GM21786 (cell line): ENCODE measurements around the gene ZNF275.
"Not testable (repeated sequence)": the region's sequence is repeated elsewhere in the genome, so short reads cannot be mapped to it uniquely, and the experiment has no call there.

Experiments
- ATAC-seq: cut with Tn5 transposase; IDR thresholded peaks from one replicate; pipeline ENCODE4 v1.9.1; 2021; ENCODE audit not compliant: unreplicated experiment

ZNF275 gene, protein sequence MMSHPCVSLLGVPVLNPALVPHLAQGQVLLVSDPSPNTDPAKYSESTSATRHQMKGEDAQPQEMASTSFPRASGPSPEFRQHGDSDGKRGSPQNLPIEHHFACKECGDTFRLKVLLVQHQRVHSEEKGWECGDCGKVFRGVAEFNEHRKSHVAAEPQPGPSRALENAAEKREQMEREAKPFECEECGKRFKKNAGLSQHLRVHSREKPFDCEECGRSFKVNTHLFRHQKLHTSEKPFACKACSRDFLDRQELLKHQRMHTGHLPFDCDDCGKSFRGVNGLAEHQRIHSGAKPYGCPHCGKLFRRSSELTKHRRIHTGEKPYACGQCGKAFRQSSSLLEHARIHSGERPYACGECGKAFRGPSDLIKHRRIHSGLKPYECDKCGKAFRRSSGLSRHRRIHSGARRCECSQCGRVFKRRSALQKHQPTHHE

DNA sequence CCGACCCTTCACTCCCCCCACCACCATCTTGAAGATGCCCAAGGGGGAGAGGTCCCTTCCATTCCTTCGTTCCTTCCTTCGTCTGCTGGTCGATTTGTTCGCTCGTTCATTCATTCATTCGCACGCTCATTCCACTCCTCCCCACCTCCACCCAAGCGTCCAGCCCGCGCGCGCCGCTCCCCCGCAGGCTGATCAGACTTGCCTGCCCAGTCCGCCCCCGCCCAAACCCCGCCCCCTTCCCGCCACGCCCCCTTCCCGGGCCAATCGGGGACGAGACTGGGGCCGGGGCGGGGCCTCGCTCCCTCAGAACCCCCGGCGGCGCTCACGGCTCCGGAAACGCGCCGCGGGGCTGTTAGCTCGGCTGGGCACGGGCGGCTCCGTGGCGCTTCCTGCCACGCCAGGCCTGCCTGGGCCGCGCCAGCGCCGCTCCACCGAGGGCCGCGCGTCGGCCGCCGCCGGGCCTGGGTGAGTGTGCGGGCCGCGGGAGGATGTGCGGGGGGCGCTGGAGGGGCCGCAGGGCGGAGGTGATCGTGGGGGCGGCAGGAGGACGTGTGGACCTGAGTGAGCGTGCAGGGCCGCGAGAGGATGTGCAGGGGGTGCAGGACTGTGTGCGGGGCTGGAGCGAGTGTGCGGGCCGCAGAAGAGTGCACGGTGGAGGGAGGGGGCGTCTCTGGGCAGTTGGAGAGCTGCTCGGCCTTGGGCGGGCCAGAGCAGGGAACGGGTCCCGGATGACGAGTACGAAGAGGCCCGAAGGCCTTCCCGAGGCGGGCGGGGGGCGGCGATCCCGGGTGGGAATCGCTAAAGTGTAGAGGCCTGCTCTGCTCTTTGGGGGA lies at the start of gene ZNF275:
TSS of gene ZNF275 (plus strand) at position 333 of the 833 bp plus-strand sequence. CDS start 2,527 bp downstream, outside the sequence.
- ATAC-seq, result peak; percentile 76

- ATAC-seq, result not testable (repeated sequence)
These were observed 48.3 kb upstream of the ZNF275 start for GRCh38 chrX:153285678-153286077.

DNA sequence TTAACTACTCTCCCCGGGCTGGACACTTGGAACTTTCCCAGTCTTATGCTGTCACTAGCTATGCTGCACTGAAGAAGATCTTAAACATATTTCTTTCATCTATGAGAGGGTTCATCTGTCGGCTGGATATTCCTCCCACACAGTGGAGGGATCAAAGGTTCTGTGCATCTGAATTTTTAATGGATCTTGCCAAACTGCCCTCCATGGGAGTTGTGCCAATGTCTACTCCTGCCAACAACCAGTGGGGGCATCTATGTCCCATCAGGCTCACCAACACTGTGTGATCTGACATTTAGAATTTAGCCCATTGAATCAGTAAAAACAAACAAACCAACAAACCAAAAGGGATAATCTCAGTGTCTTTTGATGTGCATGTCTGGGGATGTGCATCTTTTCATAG lies 45.1 kb upstream of the ZNF275 start:
- ATAC-seq, result not testable (repeated sequence)

- not testable (repeated sequence) for ATAC-seq
These were observed 40.4 kb upstream of the ZNF275 start for GRCh38 chrX:153293485-153294071.

DNA sequence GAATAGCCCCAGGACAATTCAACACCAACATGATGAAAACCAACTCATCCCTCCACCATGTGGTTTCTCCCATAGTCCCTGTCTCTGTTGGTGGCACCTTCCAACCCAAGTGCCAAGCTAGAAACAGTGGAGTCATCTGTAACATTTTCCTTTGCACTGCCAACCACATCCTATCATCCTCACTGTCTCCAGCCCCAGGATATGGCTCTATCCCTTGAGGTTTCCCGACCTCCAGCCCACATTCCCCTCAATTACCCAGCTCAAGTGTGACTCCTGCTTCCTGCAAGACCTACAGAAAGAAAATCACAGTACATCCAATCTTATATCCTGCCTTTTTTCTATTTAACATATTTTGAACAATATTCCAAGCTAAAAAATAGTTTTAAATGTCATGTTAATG lies 36.6 kb upstream of the ZNF275 start:
- ATAC-seq, result no peak

DNA sequence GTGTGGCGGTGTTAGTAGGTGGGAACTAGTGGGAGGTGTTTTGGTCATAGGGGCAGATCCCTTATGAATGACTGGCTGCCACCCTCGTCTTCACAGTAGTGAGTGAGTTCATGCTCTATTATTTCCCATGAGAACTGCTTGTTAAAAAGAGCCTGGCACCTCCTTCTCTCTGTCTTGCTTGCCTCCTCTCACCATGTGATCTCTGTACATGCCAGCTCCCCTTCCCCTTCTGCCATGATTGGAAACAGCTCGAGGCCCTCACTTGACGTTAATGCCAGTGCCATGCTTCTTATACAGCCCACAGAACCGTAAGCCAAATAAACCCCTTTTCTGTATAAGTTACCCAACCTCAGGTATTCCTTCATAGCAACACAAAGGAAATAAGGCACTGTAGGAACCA lies 34.1 kb upstream of the ZNF275 start:
- ATAC-seq, result no peak

DNA sequence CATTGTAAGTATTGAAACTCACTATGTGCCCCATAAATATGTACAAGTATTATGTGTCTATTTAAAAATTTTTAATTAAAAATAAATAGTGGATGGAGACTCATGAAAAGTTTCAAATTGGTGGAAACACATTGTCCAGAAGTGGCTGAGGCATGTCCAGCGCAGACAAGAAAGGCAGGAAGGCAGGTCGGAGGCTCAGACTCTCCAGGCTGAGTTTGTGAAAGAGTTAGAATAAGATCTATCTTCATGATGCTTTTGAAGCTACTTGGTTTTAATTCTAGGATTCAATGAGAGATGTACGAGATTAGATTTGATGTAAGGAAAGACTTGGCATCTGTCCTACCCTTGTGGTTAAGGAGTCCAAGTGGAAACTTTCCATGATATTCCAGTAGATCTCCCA lies 32.2 kb upstream of the ZNF275 start:
- no peak for ATAC-seq

GRCh38 chrX:153302796-153303195 lies 31.2 kb upstream of the ZNF275 start:
- ATAC-seq, result no peak

DNA sequence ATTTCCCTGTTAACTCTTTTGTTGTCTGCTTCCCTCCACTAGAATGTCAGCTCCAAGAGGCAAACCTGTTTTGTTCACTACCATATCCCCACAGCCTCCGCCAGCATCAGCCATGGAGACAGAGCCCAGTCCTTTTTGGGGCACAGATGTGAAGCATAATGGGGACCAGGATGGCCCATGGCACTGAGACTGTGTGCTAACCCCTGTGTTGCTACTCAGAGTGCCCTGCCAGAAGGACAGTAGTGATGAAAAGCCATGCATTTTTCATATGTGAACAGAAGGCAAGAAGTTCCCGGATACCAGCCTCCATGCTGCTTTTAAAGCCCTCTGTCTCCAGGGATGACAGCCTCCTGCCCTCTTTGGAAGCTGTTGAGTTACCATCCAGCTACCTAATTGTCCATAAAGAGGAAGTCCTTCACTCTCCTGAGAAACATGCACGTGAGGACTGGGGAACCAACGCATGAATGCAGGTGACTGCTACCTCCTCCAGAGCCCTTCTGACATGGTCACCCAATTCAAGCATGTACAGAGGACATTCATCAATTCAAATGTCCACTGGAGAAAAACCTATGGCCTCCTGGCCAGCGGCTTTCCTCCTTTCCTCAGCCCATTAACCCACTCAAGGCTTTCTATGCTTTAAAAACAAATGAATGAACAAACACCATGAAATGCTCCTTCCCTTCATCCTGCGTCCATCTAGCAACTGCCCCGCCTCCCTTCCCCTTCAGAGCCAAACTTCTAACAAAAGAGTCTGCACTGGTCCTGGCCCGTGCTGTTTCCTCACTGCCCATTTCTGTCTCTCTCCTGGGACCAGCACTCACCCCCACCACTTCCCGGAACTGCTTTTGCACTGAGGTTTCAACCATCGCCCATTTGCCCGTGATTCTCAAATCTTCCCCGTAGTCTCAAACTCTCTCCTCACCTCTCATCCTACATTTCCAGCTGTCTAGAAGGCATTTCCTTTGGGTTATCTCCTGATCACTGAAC lies 30.4 kb upstream of the ZNF275 start:
- no peak for ATAC-seq

GRCh38 chrX:153304988-153305736 lies 28.8 kb upstream of the ZNF275 start:
- ATAC-seq, result no peak

GRCh38 chrX:153305972-153306371 lies 28.0 kb upstream of the ZNF275 start:
- ATAC-seq, result no peak

DNA sequence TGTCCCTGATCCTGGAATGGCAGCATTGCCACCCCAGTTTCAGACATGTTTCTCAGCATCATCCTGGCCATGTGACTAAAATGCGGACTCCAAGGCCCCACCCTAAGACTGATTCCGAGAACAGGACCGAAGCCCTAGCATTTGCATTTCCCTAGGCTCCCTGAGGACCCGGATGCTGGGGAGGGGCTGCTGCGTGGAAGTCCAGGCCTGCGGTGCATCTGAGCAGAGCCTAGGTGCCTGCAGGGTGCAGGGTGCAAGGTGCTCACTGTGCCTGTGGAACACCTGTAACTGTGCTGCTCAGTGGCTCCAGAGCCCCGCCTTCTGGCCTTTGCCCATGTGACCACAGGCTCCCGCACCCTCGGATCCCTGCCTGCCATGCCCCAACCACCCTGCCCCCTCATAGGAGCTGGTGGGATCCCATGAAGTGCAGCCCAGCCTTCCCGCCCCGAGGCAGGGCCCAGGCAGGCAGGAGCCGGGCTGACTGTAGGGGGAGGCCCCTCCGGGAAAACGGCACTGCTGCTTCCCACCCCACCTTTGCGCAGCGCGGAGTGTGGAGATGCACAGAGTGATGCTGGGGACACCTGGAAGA lies 27.3 kb upstream of the ZNF275 start:
- ATAC-seq, result no peak

GRCh38 chrX:153307276-153308178 lies 26.4 kb upstream of the ZNF275 start:
- ATAC-seq, result no peak

DNA sequence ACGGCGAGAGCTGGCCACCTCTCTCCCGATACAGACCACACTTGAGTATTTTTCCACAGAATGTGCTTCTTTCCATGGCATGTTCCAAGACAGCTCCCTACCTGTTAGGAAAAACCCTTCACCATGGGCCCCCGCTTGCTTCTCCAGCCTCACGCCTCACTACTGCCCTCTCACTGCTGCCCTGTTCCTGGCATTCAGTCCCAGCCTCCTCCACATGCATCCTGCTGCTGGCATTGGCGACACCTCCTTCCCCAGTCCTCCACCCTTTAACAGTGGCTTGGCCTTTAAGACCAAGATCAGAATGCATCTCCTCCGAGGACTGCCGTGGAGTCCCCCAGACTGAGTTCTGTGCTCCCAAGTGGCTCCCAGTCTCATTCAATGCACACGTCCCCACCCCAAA lies 23.1 kb upstream of the ZNF275 start:
- ATAC-seq, result no peak

GRCh38 chrX:153312041-153312440 lies 21.9 kb upstream of the ZNF275 start:
- no peak for ATAC-seq

GRCh38 chrX:153312842-153313241 lies 21.1 kb upstream of the ZNF275 start:
- no peak for ATAC-seq

GRCh38 chrX:153317306-153317705 lies 16.6 kb upstream of the ZNF275 start:
- no peak for ATAC-seq

GRCh38 chrX:153317996-153318722 lies 15.8 kb upstream of the ZNF275 start:
- ATAC-seq, result no peak
